ENCODE results near the gene PNKD.

The PNKD gene

DNA sequence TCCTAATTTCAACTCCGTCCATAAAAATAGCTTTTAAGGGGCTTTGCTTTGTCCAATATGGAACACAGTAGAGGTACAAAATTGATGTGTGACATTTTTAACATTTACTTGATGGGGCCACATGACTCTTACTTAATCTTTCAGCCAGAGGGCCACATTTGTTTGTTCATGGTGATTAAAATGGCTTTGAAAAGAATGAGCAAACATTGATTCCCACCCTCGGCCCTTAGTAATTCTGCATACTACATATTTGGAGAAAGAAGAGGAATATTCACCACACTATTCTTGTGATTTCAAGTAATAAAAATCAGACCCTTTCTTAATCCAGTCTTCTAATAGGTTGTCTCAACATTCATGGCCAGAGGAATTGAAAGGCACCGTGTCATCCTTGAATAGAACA is 35.8 kb upstream of the PNKD start:
- TF ChIP-seq, protein P1, sequence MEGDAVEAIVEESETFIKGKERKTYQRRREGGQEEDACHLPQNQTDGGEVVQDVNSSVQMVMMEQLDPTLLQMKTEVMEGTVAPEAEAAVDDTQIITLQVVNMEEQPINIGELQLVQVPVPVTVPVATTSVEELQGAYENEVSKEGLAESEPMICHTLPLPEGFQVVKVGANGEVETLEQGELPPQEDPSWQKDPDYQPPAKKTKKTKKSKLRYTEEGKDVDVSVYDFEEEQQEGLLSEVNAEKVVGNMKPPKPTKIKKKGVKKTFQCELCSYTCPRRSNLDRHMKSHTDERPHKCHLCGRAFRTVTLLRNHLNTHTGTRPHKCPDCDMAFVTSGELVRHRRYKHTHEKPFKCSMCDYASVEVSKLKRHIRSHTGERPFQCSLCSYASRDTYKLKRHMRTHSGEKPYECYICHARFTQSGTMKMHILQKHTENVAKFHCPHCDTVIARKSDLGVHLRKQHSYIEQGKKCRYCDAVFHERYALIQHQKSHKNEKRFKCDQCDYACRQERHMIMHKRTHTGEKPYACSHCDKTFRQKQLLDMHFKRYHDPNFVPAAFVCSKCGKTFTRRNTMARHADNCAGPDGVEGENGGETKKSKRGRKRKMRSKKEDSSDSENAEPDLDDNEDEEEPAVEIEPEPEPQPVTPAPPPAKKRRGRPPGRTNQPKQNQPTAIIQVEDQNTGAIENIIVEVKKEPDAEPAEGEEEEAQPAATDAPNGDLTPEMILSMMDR (IDR thresholded peaks at IDR 0.05; ENCODE audit: insufficient read depth, low read length, poor library complexity, severe bottlenecking), result no peak
- H3K27me3 ChIP-seq (replicated peaks; ENCODE audit: control insufficient read depth, insufficient read depth, low read length), result no peaks in the 10 kb centered on the region
- DNase-seq (ENCODE audit: extremely low read depth, insufficient read length), result no peak
- peaks cover 24% of the 10 kb centered on the region for H3K36me3 ChIP-seq (ENCODE audit: control insufficient read depth, insufficient read depth, low read length)
- H3K4me3 ChIP-seq (replicated peaks; ENCODE audit: low read depth, low read length), result no peak overlapping the region

DNA sequence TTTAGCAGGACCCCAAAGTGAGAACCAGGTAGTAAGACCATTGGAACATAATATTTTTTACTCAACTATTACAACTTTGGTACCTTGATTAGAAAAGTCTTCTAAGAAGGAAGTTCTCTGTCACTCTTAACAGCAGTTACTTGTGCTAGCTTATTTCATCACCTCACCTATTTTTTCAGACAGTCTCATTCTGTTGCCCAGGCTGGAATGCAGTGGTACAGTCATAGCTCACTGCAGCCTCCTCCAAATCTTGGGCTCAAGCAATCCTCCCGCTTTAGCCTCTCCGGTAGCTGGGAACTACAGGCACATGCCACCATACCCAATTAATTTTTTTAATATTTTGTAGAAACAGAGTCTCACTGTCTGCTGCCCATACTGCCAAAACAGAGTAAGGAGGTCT is 35.3 kb upstream of the PNKD start:
- H3K36me3 ChIP-seq (ENCODE audit: control insufficient read depth, insufficient read depth, low read length), result peaks cover 22% of the 10 kb centered on the region
- TF ChIP-seq, protein P1 (IDR thresholded peaks at IDR 0.05; ENCODE audit: insufficient read depth, low read length, poor library complexity, severe bottlenecking), result no peak
- no peaks in the 10 kb centered on the region for H3K27me3 ChIP-seq (replicated peaks; ENCODE audit: control insufficient read depth, insufficient read depth, low read length)
- no peak overlapping the region for H3K4me3 ChIP-seq (replicated peaks; ENCODE audit: low read depth, low read length)
- no peak for DNase-seq (ENCODE audit: extremely low read depth, insufficient read length)

DNA sequence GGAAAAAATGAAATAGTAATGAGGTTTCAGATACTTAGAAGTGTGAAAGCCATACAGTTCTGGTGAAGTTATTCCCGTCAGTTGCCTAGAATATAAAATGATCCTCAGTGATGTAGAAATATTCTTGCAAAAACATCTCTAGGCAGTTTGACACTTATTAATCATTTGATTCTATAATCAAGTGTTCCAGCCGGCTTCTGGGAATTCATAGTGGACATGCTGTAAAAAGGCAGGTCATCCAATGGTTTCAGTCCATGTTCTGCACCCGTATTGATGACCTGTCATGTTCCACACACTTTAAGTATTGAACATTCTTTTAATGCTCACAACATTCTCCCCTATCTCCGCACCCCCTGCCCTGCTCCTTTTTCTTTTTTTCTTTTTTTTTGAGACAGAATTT is 33.5 kb upstream of the PNKD start:
- peaks cover 22% of the 10 kb centered on the region for H3K36me3 ChIP-seq (ENCODE audit: control insufficient read depth, insufficient read depth, low read length)
- no peak for DNase-seq (ENCODE audit: extremely low read depth, insufficient read length)
- no peaks in the 10 kb centered on the region for H3K27me3 ChIP-seq (replicated peaks; ENCODE audit: control insufficient read depth, insufficient read depth, low read length)
- no peak overlapping the region for H3K4me3 ChIP-seq (replicated peaks; ENCODE audit: low read depth, low read length)
- TF ChIP-seq, protein P1 (IDR thresholded peaks at IDR 0.05; ENCODE audit: insufficient read depth, low read length, poor library complexity, severe bottlenecking), result no peak

DNA sequence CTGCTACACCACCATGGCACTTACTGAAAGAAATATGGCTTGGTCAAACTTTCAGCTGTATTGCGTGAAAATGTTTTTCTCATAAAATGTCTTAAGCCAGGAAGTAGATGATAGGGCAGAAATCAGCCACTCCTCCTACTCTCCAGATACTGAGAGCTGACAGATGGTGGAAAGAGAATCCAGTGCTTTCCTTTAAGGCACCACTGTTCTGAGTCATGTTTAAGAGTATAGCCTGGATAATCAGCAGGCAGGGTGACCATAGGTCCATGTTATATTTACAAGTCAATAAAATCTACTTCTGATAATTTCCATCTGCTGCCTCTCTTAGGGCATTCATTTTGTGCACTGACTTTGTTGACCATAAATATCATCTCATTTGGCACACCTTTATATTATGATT is 31.4 kb upstream of the PNKD start:
- DNase-seq (ENCODE audit: extremely low read depth, insufficient read length), result no peak
- Histone ChIP-seq H3K4me3 (replicated peaks; ENCODE audit: low read depth, low read length) (no peak overlapping the region), H3K27me3 (replicated peaks; ENCODE audit: control insufficient read depth, insufficient read depth, low read length) (no peaks in the 10 kb centered on the region), H3K36me3 (ENCODE audit: control insufficient read depth, insufficient read depth, low read length) (peaks cover 29% of the 10 kb centered on the region)
- TF ChIP-seq, protein P1 (IDR thresholded peaks at IDR 0.05; ENCODE audit: insufficient read depth, low read length, poor library complexity, severe bottlenecking), result no peak

DNA sequence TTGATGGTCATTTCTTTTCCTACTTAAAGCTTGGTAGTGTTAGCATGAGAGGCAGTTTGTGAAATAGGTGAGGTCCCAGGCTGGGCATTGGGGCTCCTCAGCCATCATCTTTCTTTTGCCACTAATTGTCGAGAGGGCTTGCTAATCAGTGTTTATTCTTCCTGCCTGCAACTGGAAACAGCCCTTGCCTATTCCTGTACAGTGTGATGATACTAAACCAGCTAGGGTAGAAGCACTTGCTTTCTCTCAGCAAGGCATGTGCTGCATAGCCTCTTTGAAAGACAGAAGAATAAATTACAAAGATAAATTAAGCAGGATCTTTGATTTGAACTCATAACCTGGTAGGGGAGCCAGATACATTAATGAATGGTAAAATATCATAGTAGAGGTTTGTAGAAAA is 26.1 kb upstream of the PNKD start:
- Histone ChIP-seq H3K4me3 (replicated peaks; ENCODE audit: low read depth, low read length) (no peak overlapping the region), H3K27me3 (replicated peaks; ENCODE audit: control insufficient read depth, insufficient read depth, low read length) (no peaks in the 10 kb centered on the region), H3K36me3 (ENCODE audit: control insufficient read depth, insufficient read depth, low read length) (peaks cover 53% of the 10 kb centered on the region)
- TF ChIP-seq, protein P1 (IDR thresholded peaks at IDR 0.05; ENCODE audit: insufficient read depth, low read length, poor library complexity, severe bottlenecking), result no peak
- no peak for DNase-seq (ENCODE audit: extremely low read depth, insufficient read length)

DNA sequence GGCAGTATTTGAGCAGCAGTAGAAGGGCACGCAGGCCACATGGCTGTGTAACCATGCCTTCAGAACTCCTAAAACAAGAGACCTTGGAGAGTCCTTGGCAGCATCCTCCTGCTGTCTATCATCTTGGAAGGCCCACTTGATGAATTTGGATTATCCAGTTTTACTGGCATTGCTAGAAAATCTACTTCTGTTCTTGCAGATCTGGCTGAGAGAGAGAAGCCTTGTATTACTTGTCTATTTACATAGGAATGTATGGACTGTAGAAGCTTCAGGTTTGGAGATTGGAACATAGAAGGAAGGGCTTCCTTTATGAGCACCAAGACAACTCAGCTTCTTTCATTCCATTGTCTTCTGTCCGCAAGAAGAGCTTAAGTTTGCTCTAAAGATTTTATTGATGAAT is 25.7 kb upstream of the PNKD start:
- TF ChIP-seq, protein P1 (IDR thresholded peaks at IDR 0.05; ENCODE audit: insufficient read depth, low read length, poor library complexity, severe bottlenecking), result no peak
- no peak for DNase-seq (ENCODE audit: extremely low read depth, insufficient read length)
- H3K36me3 ChIP-seq (ENCODE audit: control insufficient read depth, insufficient read depth, low read length), result peaks cover 55% of the 10 kb centered on the region
- no peaks in the 10 kb centered on the region for H3K27me3 ChIP-seq (replicated peaks; ENCODE audit: control insufficient read depth, insufficient read depth, low read length)
- no peak overlapping the region for H3K4me3 ChIP-seq (replicated peaks; ENCODE audit: low read depth, low read length)

Data from GM06990 (cell line).